HepG2 (cell line): ENCODE results near the gene ASIC3. TPM values are rescaled to one million over a fixed set of nuclear protein-coding genes. Genes with fewer than 3 reads are reported as not detected.

Experiments
- ARID2 ChIP-seq: sonication (generic); formaldehyde crosslinking; IDR thresholded peaks from 2 replicates; pipeline ENCODE4 v1.8.1; 2022; ENCODE audit warnings: mild to moderate bottlenecking, missing genetic modification reagents, borderline replicate concordance
- DZIP1 ChIP-seq: sonication (generic); formaldehyde crosslinking; IDR thresholded peaks from 2 replicates; pipeline ENCODE4 v1.5.0; 2020; ENCODE audit warnings: mild to moderate bottlenecking, missing genetic modification reagents
- ETV5 ChIP-seq: IDR thresholded peaks from 2 replicates; pipeline ENCODE4 v1.6.1; 2018; ENCODE audit warnings: missing biosample characterization, missing genetic modification reagents, inconsistent platforms, borderline replicate concordance
- HCFC1 ChIP-seq: fragments of 150-350 bp; IDR thresholded peaks from 2 replicates; pipeline ENCODE4 v1.6.1; 2014; ENCODE audit warnings: low read depth, low read length
- KLF6 ChIP-seq: IDR thresholded peaks from 2 replicates; pipeline ENCODE4 v1.8.0; 2016; ENCODE audit warnings: missing biosample characterization, missing genetic modification reagents
- POLR2G ChIP-seq: fragments of 200-400 bp; formaldehyde crosslinking; IDR thresholded peaks from 2 replicates; pipeline ENCODE4 v1.6.1; 2018; ENCODE audit warnings: mild to moderate bottlenecking, low read depth, low read length, moderate library complexity
- PRDM4 ChIP-seq: sonication (generic); formaldehyde crosslinking; IDR thresholded peaks from 2 replicates; pipeline ENCODE4 v1.9.0; 2021; ENCODE audit warnings: missing genetic modification reagents, borderline replicate concordance
- REL ChIP-seq: sonication (generic); formaldehyde crosslinking; conservative IDR thresholded peaks from 2 replicates; pipeline ENCODE4 v1.8.0; 2022; ENCODE audit warnings: mild to moderate bottlenecking, missing genetic modification reagents, moderate library complexity
- SALL1 ChIP-seq: sonication (generic); formaldehyde crosslinking; IDR thresholded peaks from 2 replicates; pipeline ENCODE4 v1.8.0; 2022; ENCODE audit warnings: mild to moderate bottlenecking, missing genetic modification reagents
- TFDP2 ChIP-seq: sonication (generic); formaldehyde crosslinking; IDR thresholded peaks from 2 replicates; pipeline ENCODE4 v1.4.0; 2020; ENCODE audit warnings: missing genetic modification reagents
- ZBTB7A ChIP-seq: sonication (generic); formaldehyde crosslinking; IDR thresholded peaks from 2 replicates; pipeline ENCODE4 v1.8.0; 2022; ENCODE audit warnings: mild to moderate bottlenecking, missing genetic modification reagents
- ZFY ChIP-seq: sonication (generic); formaldehyde crosslinking; IDR thresholded peaks from 2 replicates; pipeline ENCODE4 v1.4.0; 2020; ENCODE audit warnings: missing genetic modification reagents
- ZNF10 ChIP-seq: sonication (generic); formaldehyde crosslinking; IDR thresholded peaks from 2 replicates; pipeline ENCODE4 v1.4.0; 2020; ENCODE audit warnings: mild to moderate bottlenecking, low read depth, missing genetic modification reagents, borderline replicate concordance
- ZNF160 ChIP-seq: sonication (generic); formaldehyde crosslinking; IDR thresholded peaks from 2 replicates; pipeline ENCODE4 v1.8.0; 2022; ENCODE audit warnings: mild to moderate bottlenecking, inconsistent platforms, missing genetic modification reagents
- ZNF263 ChIP-seq: sonication (generic); formaldehyde crosslinking; IDR thresholded peaks from 2 replicates; pipeline ENCODE4 v1.4.0; 2020; ENCODE audit warnings: missing genetic modification reagents
- ZNF367 ChIP-seq: sonication (generic); formaldehyde crosslinking; IDR thresholded peaks from 2 replicates; pipeline ENCODE4 v1.4.0; 2020; ENCODE audit warnings: missing genetic modification reagents, borderline replicate concordance
- ZNF614 ChIP-seq: IDR thresholded peaks from 2 replicates; pipeline ENCODE4 v1.6.1; 2018; ENCODE audit warnings: missing biosample characterization, missing genetic modification reagents, inconsistent platforms, borderline replicate concordance
- ZNF777 ChIP-seq: sonication (generic); formaldehyde crosslinking; IDR thresholded peaks from 2 replicates; pipeline ENCODE4 v1.4.0; 2020; ENCODE audit warnings: missing genetic modification reagents
- ZSCAN31 ChIP-seq: sonication (generic); formaldehyde crosslinking; IDR thresholded peaks from 2 replicates; pipeline ENCODE4 v1.5.0; 2020; ENCODE audit warnings: low read depth, mild to moderate bottlenecking, missing genetic modification reagents
- polyA plus RNA-seq, 8 experiments: library from polyadenylated mRNA; depleted of rRNA in 3 of 8; stranded (reverse) in 7 of 8; unstranded in 1 of 8; fragments of >200 nt; fragmentation: Illumina TruSeq in 4 of 8; extraction: Trizol in 4 of 8; gene quantifications; 2 replicates each; pipeline versions ENCODE4 v1.2.1 to v1.2.3, GENCODE V29; 2011 to 2016; ENCODE audit warnings: low read depth in 4 of 8, missing spikeins in 1 of 8, mixed read lengths in 1 of 8; ENCODE audit not compliant: insufficient read depth in 1 of 8
- total RNA-seq, 5 experiments: library from RNA; depleted of rRNA; stranded (reverse); fragments of >200 nt; fragmentation: Illumina TruSeq; extraction: Trizol; gene quantifications; 2 replicates each; pipeline ENCODE4 v1.2.3, GENCODE V29; 2016; ENCODE audit warnings: low read depth in 1 of 5

The ASIC3 gene
- total and polyA plus RNA-seq, 2 of the 13 experiments (the other 11 are each of a cell fraction or from before 2014, with no cell fraction given) = 0.51 TPM; not detected in 1

GRCh38 chr7:151057989-151058780 is 9.9 kb downstream of the ASIC3 start (continued):
- TF ChIP-seq ETV5 (CRISPR knock-in tag) (peak; percentile 68; the same call in 1 of the 2 replicates), ZNF777 (CRISPR knock-in tag) (peak; percentile 77), ZSCAN31 (CRISPR knock-in tag) (peak; percentile 65; the same call in 1 of the 2 replicates), ZFY (CRISPR knock-in tag) (peak; percentile 95), ZNF160 (CRISPR knock-in tag) (peak; percentile 38; the same call in 1 of the 2 replicates), ZNF367 (CRISPR knock-in tag) (0 out of 2 replicates have a peak, but pooled peaks have one; percentile 16), POLR2G (peak; percentile 89), ZNF263 (peak; percentile 74), TFDP2 (CRISPR knock-in tag) (peak; percentile 78), ZNF614 (CRISPR knock-in tag) (peak; percentile 34; the same call in 1 of the 2 replicates), DZIP1 (CRISPR knock-in tag) (0 out of 2 replicates have a peak, but pooled peaks have one; percentile 47), KLF6 (CRISPR knock-in tag) (peak; percentile 63; the same call in 1 of the 2 replicates), HCFC1 (peak; percentile 97), REL (CRISPR knock-in tag) (no peak), PRDM4 (CRISPR knock-in tag) (no peak), ZNF10 (CRISPR knock-in tag) (no peak), ZBTB7A (CRISPR knock-in tag) (0 out of 2 replicates have a peak, but pooled peaks have one; percentile 33), ARID2 (CRISPR knock-in tag) (0 out of 2 replicates have a peak, but pooled peaks have one; percentile 36), SALL1 (CRISPR knock-in tag) (peak; percentile 69; the same call in 1 of the 2 replicates)
